Activated gamma-delta T cell (primary cell): ENCODE measurements around the gene INCENP.

Experiments used
- DNase-seq: peaks from one replicate; lab custom pipeline; 2025; lab: John Stamatoyannopoulos, UW

The INCENP gene

DNA sequence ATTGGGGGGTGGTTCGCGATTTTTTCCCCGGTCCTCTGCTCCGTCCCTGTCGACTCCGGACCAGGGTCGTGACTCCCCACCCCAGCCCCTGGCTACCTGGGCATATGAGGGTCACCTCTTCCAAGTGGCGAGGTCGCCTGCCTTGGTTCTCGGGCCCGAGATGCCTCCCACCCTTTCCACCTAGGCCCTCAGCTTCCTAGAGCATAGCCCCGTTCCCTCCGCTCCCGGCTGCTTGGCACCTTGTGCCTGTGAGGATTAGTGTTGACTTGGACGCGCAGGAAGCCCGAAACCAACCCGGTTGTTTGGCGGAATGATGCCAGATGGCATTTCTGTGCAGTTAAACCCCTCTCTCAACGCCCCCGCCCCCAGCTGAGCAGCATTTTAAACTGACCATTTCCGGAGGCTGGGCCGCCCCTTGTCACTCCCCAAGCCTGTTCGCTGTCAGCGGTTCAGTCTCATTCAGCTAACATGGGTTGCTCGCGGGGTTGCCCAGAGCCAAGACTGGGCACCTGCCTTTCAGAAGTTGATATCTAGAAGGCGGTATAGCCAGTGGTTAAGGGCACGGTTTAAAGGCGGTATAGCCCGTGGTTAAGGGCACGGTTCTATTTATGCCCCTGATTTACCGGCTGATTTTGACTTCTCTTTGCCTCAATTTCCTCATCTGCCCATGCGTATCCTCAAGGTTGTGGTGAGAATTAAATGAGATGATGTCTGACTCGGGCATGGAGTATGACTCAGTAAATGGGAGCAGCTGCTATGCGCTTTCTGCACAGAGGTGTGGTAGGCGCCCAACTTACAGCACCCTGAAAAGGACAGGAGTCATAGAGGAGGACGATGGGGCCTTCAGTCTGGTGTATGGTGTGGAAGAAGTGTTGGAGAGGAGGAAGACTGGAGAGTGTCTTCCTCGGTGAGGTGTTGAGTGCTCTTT is 639 bp downstream of the INCENP start:
- no peak for DNase-seq

DNA sequence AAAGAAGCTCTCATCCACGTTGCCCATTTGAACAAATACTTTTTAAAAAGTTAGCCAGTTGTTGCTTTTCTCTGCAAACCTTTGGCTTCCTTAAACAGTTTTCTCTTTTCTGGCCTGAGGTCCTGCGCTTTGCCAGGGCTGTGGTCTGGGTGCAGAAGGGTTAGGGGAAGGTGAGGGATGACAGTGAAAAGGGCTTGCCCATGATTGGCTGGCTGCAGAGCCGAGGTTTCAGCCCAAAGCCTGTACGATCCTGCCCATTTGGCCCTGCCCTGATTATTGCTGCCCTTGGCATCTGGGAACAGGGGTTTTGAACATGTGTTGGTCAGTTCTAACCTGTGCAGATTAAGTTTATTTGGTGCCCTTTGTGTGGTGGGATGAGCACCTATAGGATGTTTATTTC is 1.5 kb downstream of the INCENP start:
- no peak for DNase-seq

DNA sequence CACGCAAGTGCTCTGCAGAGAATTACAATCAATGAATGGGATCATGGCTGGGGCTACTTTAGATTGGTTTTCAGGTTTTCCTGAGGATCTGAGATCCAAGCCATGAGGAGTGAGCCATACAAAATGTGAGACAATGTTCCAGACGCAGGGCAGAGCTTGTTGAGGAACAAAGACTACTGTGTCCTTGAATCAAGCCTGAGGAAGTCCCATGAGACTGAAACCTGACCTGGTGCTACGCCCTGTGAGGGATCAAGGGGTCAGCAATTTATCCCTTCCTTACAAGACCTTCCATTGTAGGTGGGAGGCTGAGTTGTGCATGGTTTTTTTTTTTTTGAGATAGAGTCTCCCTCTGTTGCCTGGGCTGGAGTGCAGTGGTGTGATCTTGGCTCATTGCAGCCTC is 2.1 kb downstream of the INCENP start:
- no peak for DNase-seq

DNA sequence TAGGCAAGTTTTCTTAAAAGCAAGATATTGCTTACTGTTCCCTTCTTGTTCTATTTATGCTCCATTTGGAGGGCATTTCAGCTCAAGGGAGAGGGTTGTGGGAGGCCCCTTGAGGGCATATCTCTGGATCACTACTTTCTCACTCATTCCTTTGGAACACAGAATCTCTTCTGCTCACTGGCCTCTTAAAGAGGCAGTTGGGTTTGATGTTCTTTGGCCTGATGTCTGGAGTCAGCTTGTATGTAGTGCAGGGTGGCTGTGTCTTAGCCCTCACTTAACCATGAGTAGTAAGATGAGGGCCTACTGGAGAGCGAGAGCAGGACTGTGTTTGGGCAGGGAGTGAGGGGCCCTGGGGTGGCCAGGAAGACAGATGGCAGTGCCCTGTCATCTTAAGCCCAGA is 3.6 kb downstream of the INCENP start:
- no peak for DNase-seq

DNA sequence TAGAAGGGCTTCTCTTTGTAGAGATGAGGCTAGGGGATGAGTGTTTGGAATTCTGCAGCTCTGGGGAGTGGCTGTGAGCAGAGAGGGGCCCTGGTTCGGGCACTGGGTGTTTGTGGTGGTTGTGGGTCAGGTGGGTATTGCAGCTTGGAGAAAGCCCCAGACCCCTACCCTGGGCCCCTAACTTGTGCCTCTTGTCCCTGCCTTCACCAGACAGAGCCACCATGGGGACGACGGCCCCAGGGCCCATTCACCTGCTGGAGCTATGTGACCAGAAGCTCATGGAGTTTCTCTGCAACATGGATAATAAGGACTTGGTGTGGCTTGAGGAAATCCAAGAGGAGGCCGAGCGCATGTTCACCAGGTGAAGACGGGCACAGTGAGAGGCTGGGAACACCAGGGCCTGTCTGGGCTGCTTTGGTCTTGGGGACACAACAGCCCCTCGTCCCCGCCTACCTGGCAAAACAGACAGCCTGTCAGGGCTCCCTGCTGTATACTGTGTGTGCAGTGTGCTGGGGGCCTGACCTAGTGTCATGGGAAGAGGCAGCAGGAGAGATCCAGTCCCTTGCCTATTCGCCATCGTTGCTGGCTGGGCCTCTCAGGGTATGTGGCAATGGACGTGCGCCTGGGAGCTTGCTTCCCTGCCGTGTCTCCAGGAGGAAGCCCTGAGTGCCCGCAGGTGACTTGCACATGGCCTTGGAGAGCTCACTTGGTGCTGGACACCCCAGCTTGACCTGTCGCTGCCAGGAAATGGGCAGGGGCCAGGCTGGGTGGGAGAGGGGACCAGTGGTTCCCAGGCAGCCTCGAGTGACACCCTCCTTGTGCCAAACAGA is 4.3 kb downstream of the INCENP start:
- no peak for DNase-seq

DNA sequence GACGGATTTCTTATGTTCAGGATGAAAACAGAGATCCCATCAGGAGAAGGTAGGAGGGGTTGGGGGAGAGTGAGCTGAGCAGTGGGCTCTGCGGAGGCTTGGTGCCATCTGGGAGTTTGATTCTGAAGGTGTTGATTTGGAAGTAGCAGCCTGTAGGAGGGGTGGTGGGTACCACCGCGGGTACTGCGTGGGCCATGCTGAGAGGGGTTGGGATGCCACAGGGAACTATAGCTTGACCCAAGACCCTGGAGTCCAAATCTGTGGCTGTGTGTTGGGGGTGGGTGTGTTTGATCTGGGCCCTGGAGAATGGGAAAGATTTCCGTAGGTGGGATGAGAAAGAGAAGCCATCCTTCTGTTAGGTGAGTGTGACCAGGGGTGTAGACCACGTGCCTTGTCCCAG is 5.0 kb downstream of the INCENP start:
- DNase-seq, result no peak

DNA sequence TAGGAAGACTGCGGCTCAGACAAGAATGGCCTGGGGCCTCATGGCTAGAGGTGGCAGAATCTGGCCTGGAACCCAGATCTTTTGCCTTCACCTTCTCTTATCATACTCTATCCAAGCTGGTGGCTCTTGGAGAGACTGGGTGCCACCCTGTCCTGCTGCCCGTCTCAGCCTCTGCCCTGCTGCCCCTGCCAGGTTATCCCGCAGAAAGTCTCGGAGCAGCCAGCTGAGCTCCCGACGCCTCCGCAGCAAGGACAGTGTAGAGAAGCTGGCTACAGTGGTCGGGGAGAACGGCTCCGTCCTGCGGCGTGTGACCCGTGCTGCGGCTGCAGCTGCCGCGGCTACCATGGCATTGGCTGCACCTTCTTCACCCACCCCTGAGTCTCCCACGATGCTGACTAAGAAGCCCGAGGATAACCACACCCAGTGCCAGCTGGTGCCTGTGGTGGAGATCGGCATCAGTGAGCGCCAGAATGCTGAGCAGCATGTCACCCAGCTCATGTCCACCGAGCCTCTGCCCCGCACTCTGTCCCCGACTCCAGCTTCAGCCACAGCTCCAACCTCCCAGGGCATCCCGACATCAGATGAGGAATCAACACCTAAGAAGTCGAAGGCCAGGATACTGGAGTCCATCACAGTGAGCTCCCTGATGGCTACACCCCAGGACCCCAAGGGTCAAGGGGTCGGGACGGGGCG is 5.9 kb downstream of the INCENP start:
- DNase-seq, result no peak

DNA sequence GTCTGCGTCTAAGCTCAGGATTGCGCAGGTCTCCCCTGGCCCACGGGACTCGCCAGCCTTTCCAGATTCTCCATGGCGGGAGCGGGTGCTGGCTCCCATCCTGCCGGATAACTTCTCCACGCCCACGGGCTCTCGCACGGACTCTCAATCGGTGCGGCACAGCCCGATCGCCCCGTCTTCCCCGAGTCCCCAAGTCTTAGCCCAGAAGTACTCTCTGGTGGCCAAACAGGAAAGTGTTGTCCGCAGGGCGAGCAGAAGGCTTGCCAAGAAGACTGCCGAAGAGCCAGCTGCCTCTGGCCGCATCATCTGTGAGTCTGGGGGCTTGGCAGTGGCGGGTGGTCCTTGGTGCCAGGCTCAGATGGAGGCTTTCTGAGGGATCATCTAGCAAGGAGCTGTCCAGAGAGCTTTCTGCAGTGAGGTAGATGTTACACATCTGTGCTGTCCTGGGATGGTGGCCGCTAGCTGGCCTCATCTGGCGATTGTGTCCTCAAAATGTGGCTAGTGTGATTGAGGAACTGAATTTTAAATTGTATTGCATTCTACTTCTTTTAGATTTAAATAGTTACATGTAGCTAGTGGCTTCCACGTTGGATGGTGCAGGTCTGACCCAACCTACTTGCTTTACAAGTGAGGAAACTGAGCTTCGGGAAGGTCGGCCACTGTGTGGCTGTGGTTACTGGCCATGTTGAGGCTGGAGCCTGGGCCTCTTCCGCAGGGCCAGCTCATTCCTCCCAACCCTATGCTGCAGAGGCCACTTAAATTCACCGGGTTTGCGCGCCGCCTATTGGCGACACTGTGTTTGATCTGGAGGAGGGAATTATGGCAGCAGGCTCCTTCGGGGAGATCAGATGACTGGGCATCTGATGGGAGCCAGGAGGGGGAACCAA is 6.7 kb downstream of the INCENP start:
- DNase-seq, result no peak

DNA sequence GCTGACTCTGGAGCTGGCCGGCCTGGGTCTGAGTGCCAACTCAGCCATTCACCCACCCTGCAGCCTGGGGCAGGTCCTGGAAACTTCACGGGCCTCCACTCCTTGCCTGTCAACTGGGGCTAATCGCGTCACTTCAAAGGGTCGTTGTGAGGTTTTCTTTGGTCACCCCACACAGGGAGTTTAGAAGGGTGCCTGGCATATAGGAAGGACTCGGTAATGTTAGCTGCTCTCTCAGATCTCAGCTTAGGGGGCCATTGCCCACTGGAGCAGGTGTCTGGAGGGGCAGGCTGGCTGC is 7.3 kb downstream of the INCENP start:
- no peak for DNase-seq

DNA sequence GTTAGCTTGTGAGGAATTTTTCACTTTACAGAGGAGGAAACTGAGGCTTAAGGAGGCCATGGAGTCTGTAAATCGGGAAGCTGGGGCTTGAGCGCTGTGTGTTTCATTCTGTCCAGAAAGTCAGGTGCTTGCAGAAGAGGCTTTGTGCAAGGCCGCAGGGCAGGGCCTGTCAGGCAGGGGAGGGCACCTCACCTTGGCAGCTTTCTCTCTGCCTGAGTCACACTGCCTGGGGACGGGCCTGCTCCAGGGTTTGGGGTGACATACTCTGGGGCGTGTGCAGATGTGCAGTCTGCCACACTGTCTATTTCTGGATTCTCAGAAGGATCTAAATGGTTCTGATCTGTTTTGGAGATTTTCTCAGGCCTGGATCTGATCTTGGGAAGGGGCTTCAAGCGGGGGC is 8.4 kb downstream of the INCENP start:
- no peak for DNase-seq

DNA sequence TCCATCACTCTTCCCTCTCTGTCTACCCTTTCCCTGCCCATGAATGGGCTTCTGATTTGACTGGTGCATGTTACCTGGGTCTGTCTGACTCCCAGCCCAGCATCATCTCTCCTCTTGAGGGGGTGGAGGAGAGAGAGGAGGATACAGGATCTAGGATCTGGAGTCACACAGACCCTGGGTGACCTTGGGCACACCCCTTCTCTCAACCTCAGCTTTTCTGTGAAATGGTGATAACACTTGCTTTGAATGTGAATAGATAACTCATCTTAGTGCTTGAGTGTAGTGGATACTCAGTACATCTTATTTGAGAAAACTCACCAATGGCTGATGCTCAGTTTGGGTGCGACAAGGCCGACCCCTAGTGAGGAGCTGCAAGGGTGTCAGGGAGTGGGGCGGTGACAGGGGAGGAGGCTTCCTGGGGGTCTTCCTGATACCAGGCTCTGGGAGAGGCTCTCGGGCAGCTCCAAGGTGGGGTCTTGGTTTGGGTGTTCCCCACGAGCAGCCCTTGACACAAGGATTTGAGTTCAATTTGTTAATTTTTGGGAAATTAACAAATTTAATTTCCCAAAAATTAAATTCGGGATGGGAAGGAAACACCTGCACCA is 9.0 kb downstream of the INCENP start:
- no peak for DNase-seq

DNA sequence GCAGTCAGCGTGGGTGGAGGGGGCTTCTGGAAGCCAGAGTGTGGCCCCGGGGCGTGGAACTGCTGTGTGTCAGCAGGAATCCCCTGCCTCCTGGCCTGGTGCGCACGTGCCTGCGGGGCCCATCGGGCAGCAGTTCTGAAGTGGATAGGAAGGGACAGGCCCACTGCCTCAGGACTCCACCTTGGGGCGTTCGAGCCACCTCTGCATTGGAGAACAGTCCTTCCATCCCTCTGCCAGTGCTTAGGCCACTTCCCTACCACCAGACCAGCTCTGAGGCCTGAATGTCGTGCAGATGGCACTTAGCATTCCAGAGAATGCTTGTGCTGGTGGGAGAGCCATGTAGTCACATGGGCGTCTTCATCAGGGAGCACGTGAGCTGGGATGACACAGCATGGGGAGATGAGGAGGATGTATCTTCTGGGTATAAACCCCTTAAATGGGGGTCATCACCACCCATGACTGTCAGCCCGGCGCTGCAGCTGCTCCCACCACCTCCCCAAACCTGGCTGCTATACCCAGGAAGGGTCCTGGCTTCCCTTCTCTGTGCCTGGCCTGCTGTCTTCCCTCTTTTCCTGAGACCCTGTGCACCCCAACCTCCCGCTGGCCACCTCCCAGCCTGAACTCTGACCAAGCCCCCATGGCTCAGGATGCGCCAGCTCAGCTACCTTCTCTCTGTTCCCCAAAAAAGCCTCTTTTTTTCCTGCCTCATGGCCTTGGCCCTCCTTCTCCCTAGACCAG is 9.7 kb downstream of the INCENP start:
- DNase-seq, result no peak

DNA sequence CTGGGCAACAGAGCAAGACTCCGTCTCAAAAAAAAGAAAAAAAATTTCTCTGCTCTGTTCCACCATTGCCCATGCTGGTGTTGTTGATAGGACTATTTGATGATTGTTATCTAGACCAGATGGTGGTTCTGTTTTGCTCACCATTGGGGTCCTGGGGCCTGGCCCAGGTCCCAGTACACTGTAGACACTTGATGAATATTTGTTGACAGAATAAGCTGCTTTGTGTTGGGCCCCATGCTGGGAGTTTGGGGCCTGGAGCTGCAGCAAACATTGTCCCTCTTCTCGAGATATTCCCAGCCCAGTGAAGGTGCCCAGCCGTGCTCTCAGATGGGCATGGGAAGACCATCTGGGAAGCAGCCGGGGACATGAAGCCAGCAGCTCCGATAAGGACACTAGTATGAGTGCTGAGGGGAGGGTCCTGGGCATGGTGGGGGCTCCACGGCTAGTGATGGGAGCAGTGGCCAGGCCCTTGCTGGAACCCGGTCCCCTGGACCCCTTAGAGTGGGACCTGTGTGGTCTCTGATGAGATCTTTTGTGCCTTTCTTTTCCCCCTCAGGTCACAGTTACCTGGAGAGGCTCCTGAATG is 13.6 kb downstream of the INCENP start:
- DNase-seq, result no peak

DNA sequence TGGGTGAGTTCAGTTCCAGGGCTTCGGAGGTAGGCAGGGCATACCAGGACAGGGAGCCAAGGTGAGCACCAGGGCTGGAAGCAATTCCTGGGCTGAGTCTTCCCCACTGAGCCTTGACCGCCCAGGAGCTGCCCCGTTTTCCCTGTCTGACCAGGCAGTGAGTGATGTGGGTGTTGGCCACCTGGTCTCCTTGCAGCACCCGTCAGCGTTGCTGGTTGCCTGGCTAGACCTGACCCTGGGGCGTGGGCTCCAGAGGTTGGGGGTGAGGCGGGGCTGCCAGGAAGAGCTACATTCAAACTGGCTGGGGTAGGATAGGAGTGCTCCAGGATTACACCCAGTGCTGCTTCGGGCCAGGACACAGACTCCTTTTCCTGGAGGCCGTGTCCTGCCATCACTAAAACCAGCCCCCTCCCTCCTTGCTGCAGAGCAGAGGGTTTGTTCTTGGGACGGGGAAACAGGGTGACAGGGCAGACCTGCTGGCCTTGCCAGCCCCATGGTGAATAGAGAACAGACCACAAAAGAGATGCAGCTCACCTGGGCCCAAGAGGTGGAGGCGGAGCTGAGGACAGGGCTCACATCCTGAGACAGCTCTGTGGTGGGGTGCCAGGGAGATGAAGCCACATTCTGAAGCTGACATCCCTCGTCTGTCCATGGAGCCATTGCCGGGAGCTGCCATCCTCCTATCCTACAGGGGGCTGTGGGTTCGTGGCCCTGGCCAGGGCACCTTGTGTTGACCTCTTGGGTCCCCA is 14.2 kb downstream of the INCENP start:
- no peak for DNase-seq

DNA sequence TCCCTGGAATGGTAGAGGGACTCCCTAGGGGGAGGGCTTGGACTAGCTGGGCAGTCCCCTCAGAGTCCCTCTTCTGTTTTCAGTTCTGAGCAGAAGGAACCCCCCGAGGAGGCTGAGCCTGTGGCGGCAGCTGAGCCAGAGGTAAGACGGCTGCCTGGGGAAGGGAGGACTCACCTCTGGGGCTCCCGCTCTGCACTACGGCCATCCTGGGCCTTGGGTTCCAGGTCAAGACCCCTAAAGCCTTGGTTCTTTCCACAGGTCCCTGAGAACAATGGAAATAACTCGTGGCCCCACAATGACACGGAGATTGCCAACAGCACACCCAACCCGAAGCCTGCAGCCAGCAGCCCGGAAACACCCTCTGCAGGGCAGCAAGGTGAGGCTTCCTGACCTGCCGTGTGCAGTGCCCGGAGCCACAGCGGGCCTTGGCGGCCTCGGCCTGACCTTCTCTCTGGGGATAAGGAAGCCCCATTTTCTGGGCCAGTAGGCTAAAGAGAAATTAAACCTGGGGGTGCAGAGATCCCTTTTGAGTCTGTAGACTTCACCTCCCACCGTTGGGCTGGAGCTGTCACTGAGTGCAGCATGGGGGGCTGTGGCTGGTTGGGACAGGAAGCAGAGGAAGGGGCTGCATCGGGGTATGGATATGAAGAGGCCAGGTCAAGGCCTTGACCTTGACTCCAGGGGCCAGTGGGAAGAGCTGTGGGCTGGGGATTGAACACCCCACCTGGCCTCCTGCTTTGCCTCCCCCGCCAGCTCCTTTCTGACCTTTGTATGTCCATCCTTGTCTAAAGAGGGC is 15.0 kb downstream of the INCENP start:
- DNase-seq, result no peak

DNA sequence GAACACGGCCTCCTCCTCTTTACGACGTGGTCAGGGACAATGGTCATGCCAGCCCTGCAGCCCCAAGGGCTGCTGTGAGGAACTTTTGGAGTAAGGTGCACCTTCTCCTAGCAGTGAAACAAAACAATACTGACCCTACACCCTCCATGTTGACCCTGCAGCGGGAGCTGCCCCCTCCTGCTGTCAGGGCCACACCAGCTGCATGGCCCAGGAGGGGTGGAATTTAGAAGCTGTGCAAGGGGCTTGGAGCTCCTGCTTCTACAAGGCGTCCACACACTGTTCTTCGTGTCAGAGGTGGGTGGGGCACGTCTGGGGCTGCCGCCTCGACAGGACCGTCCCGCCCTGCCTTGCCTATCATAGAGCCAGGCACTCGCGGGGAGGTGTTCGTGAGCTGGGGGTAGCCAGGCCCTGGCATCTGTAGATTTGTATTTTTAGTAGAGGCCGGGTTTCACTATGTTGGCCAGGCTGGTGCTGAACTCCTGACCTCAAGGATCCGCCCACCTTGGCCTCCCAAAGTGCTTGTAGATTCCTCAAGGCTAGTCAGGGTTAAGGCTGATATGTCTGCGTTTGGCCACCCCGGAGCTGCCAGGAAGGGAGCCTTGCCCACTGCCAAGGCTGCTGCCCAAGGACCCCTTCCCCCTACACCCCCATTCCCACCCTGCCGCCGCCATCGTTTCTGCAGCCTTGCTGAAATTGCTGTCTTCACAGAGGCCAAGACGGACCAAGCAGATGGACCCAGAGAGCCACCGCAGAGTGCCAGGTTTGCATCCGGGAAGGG is 15.9 kb downstream of the INCENP start:
- DNase-seq, result no peak

DNA sequence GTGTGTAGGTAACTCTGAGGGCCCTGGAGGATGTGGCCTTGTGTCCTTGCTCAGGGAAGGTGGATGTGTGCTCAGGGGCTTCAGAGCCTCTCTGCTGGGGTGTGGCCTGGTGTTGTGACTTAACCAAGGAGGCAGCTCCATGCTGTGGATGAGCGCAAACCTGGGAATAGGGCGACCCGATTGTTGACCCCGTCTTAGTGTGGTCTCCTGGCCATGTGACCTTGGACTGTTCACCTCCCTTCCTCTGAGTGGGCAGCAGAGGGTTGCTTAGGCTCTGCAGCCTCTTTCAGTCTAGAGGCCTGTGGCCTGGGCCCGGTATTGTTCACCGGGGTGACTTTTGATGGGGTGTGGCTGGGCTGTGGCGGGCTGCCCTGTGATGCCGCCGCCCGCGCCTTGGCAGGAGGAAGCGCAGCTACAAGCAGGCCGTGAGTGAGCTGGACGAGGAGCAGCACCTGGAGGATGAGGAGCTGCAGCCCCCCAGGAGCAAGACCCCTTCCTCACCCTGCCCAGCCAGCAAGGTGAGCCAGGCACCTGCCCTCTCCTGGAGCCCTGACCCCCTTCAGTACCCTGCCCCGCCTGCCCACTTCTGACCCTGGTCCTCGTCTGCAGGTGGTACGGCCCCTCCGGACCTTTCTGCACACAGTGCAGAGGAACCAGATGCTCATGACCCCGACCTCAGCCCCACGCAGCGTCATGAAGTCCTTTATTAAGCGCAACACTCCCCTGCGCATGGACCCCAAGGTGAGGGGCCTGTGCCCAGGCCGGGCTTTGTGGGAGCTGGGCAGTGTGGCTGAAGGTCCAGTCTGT is 16.7 kb downstream of the INCENP start:
- no peak for DNase-seq
